Liver (tissue), 9 donors: ENCODE data around the gene CAP2. TPM values are rescaled to one million over a fixed set of nuclear protein-coding genes. Genes with fewer than 3 reads are reported as not detected.

Experiments
- DNase-seq: peaks from one replicate; pipeline ENCODE4 v3.0.0-alpha.2; 2017; ENCODE audit warnings: low spot score
- H3K27ac ChIP-seq, 2 donors: one replicate each; pipeline ENCODE4 v1.7.0; 2013; ENCODE audit warnings: inconsistent platforms in 2 of 2, low read length in 2 of 2, control low read depth in 1 of 2, low read depth in 1 of 2, mild to moderate bottlenecking in 1 of 2
- H3K27me3 ChIP-seq, 4 donors: one replicate each; pipeline versions ENCODE4 v1.6.1 to v1.7.0; 2013; ENCODE audit warnings: low read length in 3 of 4, inconsistent platforms in 1 of 4, mild to moderate bottlenecking in 1 of 4, moderate library complexity in 1 of 4; ENCODE audit not compliant: control insufficient read depth in 4 of 4, insufficient read depth in 4 of 4
- H3K36me3 ChIP-seq, 4 donors: one replicate each; pipeline versions ENCODE4 v1.6.1 to v1.7.0; 2013; ENCODE audit warnings: low read length in 3 of 4, mild to moderate bottlenecking in 3 of 4, low read depth in 1 of 4, moderate library complexity in 1 of 4; ENCODE audit not compliant: control insufficient read depth in 4 of 4, insufficient read depth in 3 of 4
- H3K4me1 ChIP-seq, 4 donors: one replicate each; pipeline versions ENCODE4 v1.6.1 to v1.7.0; 2013; ENCODE audit warnings: low read length in 3 of 4, mild to moderate bottlenecking in 3 of 4, moderate library complexity in 1 of 4; ENCODE audit not compliant: control insufficient read depth in 4 of 4, insufficient read depth in 4 of 4
- H3K4me3 ChIP-seq, 3 donors: one replicate each; pipeline versions ENCODE4 v1.6.1 to v1.7.0; 2013; ENCODE audit warnings: low read length in 3 of 3, control low read depth in 1 of 3, low read depth in 1 of 3, mild to moderate bottlenecking in 1 of 3
- H3K9ac ChIP-seq, 2 donors: one replicate each; pipeline ENCODE4 v1.7.0; 2013; ENCODE audit warnings: low read length in 2 of 2, mild to moderate bottlenecking in 2 of 2, moderate library complexity in 2 of 2, control low read depth in 1 of 2, low read depth in 1 of 2
- H3K9me3 ChIP-seq, 4 donors: one replicate each; pipeline versions ENCODE4 v1.6.1 to v1.7.0; 2013; ENCODE audit warnings: low read length in 3 of 4; ENCODE audit not compliant: control insufficient read depth in 4 of 4
- EGR1 ChIP-seq, 2 donors: IDR thresholded peaks; 2 replicates each; pipeline ENCODE4 v1.6.1; 2016 to 2018; ENCODE audit warnings: antibody characterized with exemption in 2 of 2, low read depth in 2 of 2
- FOXA1 ChIP-seq: IDR thresholded peaks from 2 replicates; pipeline ENCODE4 v1.6.1; 2016; ENCODE audit warnings: antibody characterized with exemption
- FOXA2 ChIP-seq: IDR thresholded peaks from 2 replicates; pipeline ENCODE4 v1.6.1; 2016; ENCODE audit warnings: antibody characterized with exemption
- GABPA ChIP-seq, 2 donors: IDR thresholded peaks in 1 of 2; conservative IDR thresholded peaks in 1 of 2; 2 replicates each; pipeline ENCODE4 v1.6.1; 2016; ENCODE audit warnings: antibody characterized with exemption in 2 of 2, mild to moderate bottlenecking in 1 of 2, moderate library complexity in 1 of 2
- HNF4A ChIP-seq, 2 donors: conservative IDR thresholded peaks; 2 replicates each; pipeline ENCODE4 v1.6.1; 2016; ENCODE audit warnings: antibody characterized with exemption in 2 of 2, mild to moderate bottlenecking in 2 of 2
- HNF4G ChIP-seq: IDR thresholded peaks from 2 replicates; pipeline ENCODE4 v1.6.1; 2016; ENCODE audit warnings: antibody characterized with exemption
- NR2F2 ChIP-seq: IDR thresholded peaks from 2 replicates; pipeline ENCODE4 v1.6.1; 2016; ENCODE audit warnings: antibody characterized with exemption
- RXRA ChIP-seq, 2 donors: IDR thresholded peaks; 2 replicates each; pipeline ENCODE4 v1.6.1; 2017 to 2018; ENCODE audit warnings: antibody characterized with exemption in 2 of 2, mild to moderate bottlenecking in 1 of 2
- TAF1 ChIP-seq: conservative IDR thresholded peaks from 2 replicates; pipeline ENCODE4 v1.6.1; 2016; ENCODE audit warnings: antibody characterized with exemption, mild to moderate bottlenecking
- YY1 ChIP-seq: IDR thresholded peaks from 2 replicates; pipeline ENCODE4 v1.6.1; 2016; ENCODE audit warnings: antibody characterized with exemption, mild to moderate bottlenecking
- WGBS: extraction: QIAGEN DNeasy Blood & Tissue Kit; methylation state at CpG from one replicate; pipeline ENCODE4 v1.1.7; 2013; 5-methylcytosine and 5-hydroxymethylcytosine counted together
- polyA plus RNA-seq, 2 donors: library from polyadenylated mRNA; stranded (reverse) in 1 of 2; unstranded in 1 of 2; fragments of 200-250 nt in 1 of 2; fragments of >200 nt in 1 of 2; fragmentation: Nextera tagmentation in 1 of 2; extraction: Ambion mirVana in 1 of 2; gene quantifications; one replicate each; pipeline versions ENCODE4 v1.2.1 to v1.2.3, GENCODE V29; 2013 to 2015
- total RNA-seq, 2 donors: library from RNA; depleted of rRNA; stranded (reverse); fragments of >200 nt; gene quantifications; one replicate each; pipeline ENCODE4 v1.2.3, GENCODE V29; 2014
- TF ChIP-seq, protein P1 (sequence below): IDR thresholded peaks from 2 replicates; pipeline ENCODE4 v1.6.1; 2016; ENCODE audit warnings: antibody characterized with exemption
- TF ChIP-seq, protein P2 (sequence below): IDR thresholded peaks from 2 replicates; pipeline ENCODE4 v1.6.1; 2016; ENCODE audit warnings: antibody characterized with exemption
- TF ChIP-seq, protein P3 (sequence below): fragments of 150-350 bp; IDR thresholded peaks from 2 replicates; pipeline ENCODE4 v1.5.1; 2017; ENCODE audit warnings: improper control_type of control experiment, low read depth, low read length; ENCODE audit not compliant: missing input control
- TF ChIP-seq, protein P4 (sequence below): IDR thresholded peaks from 2 replicates; pipeline ENCODE4 v1.6.1; 2016; ENCODE audit warnings: antibody characterized with exemption
- donor health status: healthy.
- donor health status: healthy.
- donor health status: healthy.
- donor health status: healthy.
- donor health status: healthy.

The CAP2 gene
- total and polyA plus RNA-seq, 4 donors, result 1.2 to 6.4 (median 2.5) TPM

DNA sequence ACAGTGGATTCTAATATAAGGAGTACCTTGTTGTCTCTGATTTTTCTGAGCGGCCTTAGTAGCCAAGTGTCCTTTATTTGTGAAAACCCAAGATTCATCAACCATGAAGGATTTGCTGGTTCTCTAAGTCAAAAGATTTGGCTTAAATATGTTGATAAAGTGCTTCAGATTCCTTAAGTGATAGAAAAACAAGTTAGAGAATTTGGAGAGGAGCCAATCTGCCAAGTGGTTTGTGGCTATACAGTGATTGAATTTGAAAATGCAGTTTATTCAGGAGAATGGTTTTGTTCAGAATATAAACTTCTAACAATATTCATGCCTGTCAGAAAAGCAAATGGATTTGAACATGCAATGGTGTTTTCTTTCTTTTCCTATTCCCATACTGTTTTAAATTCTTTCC is 54.8 kb downstream of the CAP2 start:
- H3K36me3 ChIP-seq, result no peaks in the 10 kb centered on the region
- 98% methylated on average over 1 of the region's 1 CpG for WGBS
- no peak for DNase-seq
- no peaks in the 10 kb centered on the region for H3K4me1 ChIP-seq
- H3K27ac ChIP-seq, result no peak overlapping the region
- no peak overlapping the region for H3K9ac ChIP-seq
- H3K27me3 ChIP-seq, result no peaks in the 10 kb centered on the region
- H3K4me3 ChIP-seq, result no peak overlapping the region
- no peaks in the 10 kb centered on the region for H3K9me3 ChIP-seq
- TF ChIP-seq, protein P1, sequence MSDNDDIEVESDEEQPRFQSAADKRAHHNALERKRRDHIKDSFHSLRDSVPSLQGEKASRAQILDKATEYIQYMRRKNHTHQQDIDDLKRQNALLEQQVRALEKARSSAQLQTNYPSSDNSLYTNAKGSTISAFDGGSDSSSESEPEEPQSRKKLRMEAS, result no peak
- TF ChIP-seq, protein P2, sequence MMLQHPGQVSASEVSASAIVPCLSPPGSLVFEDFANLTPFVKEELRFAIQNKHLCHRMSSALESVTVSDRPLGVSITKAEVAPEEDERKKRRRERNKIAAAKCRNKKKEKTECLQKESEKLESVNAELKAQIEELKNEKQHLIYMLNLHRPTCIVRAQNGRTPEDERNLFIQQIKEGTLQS, result no peak
- no peak for TF ChIP-seq HNF4G
- TF ChIP-seq FOXA1, result no peak
- TF ChIP-seq EGR1 (IDR thresholded peaks at IDR 0.05; ENCODE audit: low read depth in 2 of 2), result no peak
- TF ChIP-seq, protein P3, sequence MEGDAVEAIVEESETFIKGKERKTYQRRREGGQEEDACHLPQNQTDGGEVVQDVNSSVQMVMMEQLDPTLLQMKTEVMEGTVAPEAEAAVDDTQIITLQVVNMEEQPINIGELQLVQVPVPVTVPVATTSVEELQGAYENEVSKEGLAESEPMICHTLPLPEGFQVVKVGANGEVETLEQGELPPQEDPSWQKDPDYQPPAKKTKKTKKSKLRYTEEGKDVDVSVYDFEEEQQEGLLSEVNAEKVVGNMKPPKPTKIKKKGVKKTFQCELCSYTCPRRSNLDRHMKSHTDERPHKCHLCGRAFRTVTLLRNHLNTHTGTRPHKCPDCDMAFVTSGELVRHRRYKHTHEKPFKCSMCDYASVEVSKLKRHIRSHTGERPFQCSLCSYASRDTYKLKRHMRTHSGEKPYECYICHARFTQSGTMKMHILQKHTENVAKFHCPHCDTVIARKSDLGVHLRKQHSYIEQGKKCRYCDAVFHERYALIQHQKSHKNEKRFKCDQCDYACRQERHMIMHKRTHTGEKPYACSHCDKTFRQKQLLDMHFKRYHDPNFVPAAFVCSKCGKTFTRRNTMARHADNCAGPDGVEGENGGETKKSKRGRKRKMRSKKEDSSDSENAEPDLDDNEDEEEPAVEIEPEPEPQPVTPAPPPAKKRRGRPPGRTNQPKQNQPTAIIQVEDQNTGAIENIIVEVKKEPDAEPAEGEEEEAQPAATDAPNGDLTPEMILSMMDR, result no peak
- TF ChIP-seq GABPA (IDR thresholded peaks at IDR 0.05 in 1 of 2, conservative IDR thresholded peaks at IDR 0.05 in 1 of 2), result no peak

DNA sequence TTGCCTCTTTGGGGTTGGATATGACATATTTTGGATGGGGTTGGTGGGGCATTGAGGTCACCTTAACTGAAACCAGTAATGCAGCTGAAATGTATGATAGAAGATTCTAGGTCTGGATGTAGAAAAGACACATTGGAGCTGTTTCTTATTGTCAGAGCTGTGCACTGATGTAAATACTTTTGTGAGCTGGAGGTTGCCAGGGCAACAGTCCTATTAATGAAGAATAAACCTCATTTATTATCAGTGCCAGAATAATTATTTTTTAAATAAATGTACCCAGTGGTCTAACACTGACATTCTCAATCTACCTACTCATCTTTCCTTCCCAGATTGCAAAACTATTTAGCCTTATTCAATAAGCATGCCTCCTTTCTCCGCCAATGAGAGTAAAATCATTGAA is 57.0 kb downstream of the CAP2 start:
- no peaks in the 10 kb centered on the region for H3K9me3 ChIP-seq
- H3K27ac ChIP-seq, result no peak overlapping the region
- H3K4me3 ChIP-seq, result no peak overlapping the region
- H3K27me3 ChIP-seq, result no peaks in the 10 kb centered on the region
- H3K4me1 ChIP-seq, result no peaks in the 10 kb centered on the region
- no peak for TF ChIP-seq TAF1
- TF ChIP-seq FOXA2, result no peak
- TF ChIP-seq FOXA1, result no peak
- TF ChIP-seq NR2F2, result no peak
- TF ChIP-seq YY1, result no peak
- TF ChIP-seq HNF4A (conservative IDR thresholded peaks at IDR 0.05), result no peak
- TF ChIP-seq RXRA (IDR thresholded peaks at IDR 0.05), result no peak
- TF ChIP-seq EGR1 (IDR thresholded peaks at IDR 0.05; ENCODE audit: low read depth in 2 of 2), result no peak
- TF ChIP-seq, protein P4, sequence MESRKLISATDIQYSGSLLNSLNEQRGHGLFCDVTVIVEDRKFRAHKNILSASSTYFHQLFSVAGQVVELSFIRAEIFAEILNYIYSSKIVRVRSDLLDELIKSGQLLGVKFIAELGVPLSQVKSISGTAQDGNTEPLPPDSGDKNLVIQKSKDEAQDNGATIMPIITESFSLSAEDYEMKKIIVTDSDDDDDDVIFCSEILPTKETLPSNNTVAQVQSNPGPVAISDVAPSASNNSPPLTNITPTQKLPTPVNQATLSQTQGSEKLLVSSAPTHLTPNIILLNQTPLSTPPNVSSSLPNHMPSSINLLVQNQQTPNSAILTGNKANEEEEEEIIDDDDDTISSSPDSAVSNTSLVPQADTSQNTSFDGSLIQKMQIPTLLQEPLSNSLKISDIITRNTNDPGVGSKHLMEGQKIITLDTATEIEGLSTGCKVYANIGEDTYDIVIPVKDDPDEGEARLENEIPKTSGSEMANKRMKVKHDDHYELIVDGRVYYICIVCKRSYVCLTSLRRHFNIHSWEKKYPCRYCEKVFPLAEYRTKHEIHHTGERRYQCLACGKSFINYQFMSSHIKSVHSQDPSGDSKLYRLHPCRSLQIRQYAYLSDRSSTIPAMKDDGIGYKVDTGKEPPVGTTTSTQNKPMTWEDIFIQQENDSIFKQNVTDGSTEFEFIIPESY, result no peak
- 97% methylated on average over 1 of the region's 1 CpG for WGBS
- H3K36me3 ChIP-seq, result no peaks in the 10 kb centered on the region
- no peak for DNase-seq
- H3K9ac ChIP-seq, result no peak overlapping the region

DNA sequence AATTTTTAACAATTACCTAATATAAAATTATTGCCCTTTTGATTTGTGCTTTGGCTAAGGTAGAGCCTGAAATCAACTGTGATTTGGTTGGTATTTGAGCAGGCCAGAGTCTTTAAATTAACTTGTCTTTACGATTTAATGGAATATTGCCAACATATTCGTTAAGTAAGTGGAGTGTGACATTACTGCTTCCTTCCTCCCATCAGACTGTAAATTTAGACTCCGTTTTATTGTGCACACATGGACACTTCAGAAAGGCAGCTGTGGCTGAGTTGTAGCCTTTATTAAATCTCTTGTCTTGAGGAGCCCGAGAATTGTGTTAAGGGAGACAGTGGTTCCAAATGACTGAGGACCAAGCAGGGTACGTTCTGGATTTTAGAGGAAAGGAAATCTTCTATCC is 57.4 kb downstream of the CAP2 start:
- Histone ChIP-seq H3K9me3 (no peaks in the 10 kb centered on the region), H3K4me1 (no peaks in the 10 kb centered on the region), H3K9ac (no peak overlapping the region), H3K4me3 (no peak overlapping the region), H3K36me3 (no peaks in the 10 kb centered on the region), H3K27ac (no peak overlapping the region), H3K27me3 (no peaks in the 10 kb centered on the region)
- WGBS, result 71% methylated on average over 5 of the region's 5 CpGs
- no peak for DNase-seq
- TF ChIP-seq TAF1 (no peak), FOXA2 (no peak)
